ENCODE data around the gene TSPAN9. TPM values are rescaled to one million over a fixed set of nuclear protein-coding genes. Genes with fewer than 3 reads are reported as not detected.

TSPAN9 gene
- total RNA-seq, 2 experiments from 2014 or later, result 0.87 to 1.2 TPM

DNA sequence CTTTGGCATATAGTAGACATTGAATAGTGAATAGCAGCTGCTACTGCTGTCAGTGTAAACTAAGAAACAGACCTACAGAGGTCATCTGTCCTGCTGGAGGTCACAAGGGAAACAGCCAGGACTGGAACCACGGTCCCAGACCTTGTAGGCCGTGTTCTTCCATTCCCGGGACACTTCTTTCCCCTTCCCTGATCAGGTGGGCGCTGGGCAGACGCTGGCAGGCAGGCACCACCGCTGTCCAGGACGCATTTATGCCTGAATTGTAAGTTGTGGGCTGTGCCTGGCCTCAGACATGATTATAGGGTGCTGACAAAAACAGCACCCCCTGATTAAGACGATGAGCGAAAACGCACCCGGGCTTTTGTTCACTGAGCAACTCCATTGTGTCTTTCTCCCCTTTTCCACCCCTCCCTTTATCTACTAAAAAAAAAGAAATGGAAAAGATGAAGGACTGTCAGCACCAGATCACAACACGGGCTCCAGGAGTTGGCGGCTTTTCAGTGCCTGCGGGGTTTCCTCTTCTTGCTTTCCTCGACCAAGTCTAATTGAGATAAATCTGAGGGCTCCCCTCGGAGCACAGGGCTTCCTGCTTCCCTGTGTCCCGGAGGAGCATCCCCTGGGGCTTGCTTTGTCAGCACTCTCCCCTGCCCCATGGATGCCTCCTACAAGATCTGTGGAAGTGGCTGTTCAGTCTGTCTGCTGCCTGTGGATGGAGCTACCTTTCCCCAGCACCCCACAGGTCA lies 80.6 kb downstream of the TSPAN9 start:
- H3K27ac Mint-ChIP-seq, result no peak overlapping the region
- DNase-seq, result no peak
- H3K27me3 Mint-ChIP-seq, result no peaks in the 10 kb centered on the region
- intact Hi-C loops (cut with micrococcal nuclease), result no loop called here
- no peaks in the 10 kb centered on the region for H3K4me1 Mint-ChIP-seq (ENCODE audit: low read depth)
- ChIA-PET POLR2A (no interaction called here), CTCF (no interaction called here)
- no peak overlapping the region for H3K4me3 Mint-ChIP-seq
- no peaks in the 10 kb centered on the region for H3K36me3 Mint-ChIP-seq
- H3K9me3 Mint-ChIP-seq, result no peaks in the 10 kb centered on the region

DNA sequence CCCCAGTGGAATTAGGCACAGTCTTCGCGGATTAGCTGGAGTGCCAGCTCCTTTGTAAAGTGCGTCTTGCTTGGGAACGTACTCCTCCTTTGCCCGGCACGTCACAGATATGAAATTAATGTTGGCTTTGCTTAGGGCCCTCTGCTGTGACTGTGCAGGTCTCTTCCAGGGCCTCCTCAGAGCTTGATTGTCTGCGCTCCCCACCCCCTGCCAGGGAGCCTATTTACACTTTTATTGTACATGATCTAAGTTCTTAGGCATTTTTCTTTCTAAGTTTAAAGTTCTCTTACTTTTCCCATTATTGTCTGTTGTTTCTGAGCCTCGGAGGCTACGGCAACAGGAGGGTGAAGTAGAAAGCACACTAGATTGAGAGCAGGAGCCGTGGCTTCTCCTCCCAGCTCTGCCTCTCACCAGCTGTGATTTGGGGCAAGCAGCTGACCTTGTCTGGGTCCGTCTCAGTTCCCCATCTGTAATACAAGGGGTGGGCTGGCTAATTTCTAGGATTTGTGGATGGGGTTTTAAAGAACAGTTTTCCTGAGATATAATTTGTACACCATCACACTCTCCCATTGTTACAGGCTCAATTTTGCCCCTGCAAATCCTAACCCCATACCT lies 81.8 kb downstream of the TSPAN9 start:
- H3K9me3 Mint-ChIP-seq, result no peaks in the 10 kb centered on the region

DNA sequence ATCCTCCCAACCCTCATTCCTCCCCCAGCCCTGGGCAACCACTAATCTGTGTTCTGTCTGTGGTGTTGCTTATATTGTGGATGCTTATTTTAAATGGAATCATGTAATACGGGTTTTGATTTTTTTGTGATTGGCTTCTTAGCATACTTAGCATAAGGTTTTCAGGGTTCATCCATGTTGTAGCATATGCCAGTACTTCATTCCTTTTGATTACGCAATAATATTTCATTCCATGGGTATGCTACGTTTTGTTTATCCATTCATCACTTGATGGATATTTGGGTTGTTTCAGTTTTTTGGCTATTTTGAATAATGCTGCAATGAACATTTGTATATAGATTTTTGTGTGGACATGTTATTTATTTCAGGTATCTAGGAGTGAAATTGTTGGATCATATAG lies 82.9 kb downstream of the TSPAN9 start:
- H3K27ac Mint-ChIP-seq, result no peak overlapping the region
- POLR2A ChIA-PET, result no interaction called here
- no peak overlapping the region for H3K4me3 Mint-ChIP-seq
- H3K9me3 Mint-ChIP-seq, result no peaks in the 10 kb centered on the region
- no peaks in the 10 kb centered on the region for H3K4me1 Mint-ChIP-seq (ENCODE audit: low read depth)
- peaks cover 2% of the 10 kb centered on the region for H3K27me3 Mint-ChIP-seq
- no peaks in the 10 kb centered on the region for H3K36me3 Mint-ChIP-seq
- DNase-seq, result no peak
- intact Hi-C loops (cut with micrococcal nuclease), result no loop called here
- CTCF ChIA-PET, result no interaction called here

More for the DNA sequence above, 81.8 kb downstream of the TSPAN9 start:
- no peak for DNase-seq
- Mint-ChIP-seq H3K27me3 (no peaks in the 10 kb centered on the region), H3K36me3 (no peaks in the 10 kb centered on the region), H3K27ac (no peak overlapping the region), H3K4me1 (ENCODE audit: low read depth) (no peaks in the 10 kb centered on the region), H3K4me3 (no peak overlapping the region)
- ChIA-PET POLR2A (no interaction called here), CTCF (no interaction called here)
- intact Hi-C loops (cut with micrococcal nuclease), result no loop called here

DNA sequence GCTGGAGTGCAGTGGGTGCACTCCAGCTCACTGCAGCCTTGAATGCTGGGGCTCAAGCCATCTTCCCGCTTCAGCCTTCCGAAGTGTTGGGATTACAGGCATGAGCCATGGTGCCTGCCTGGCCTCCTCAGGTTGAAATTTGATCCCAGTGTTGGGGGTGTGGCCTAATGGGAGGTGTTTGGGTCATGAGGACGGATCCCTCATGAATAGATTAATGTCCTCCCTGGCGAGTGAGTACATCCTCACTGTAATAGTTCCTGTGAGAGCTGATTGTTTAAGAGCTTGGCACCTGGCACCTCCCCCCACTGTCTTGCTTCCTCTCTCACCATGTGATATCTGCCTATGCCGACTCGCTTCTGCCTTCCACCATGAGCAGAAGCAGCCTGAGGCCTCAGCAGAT lies 84.7 kb downstream of the TSPAN9 start:
- H3K36me3 Mint-ChIP-seq, result no peaks in the 10 kb centered on the region
- H3K27ac Mint-ChIP-seq, result no peak overlapping the region
- CTCF ChIA-PET, result no interaction called here
- H3K4me3 Mint-ChIP-seq, result no peak overlapping the region
- peaks cover 2% of the 10 kb centered on the region for H3K27me3 Mint-ChIP-seq
- H3K9me3 Mint-ChIP-seq, result no peaks in the 10 kb centered on the region
- POLR2A ChIA-PET, result interaction anchor here (1.0 kb wide), 1 partner anchor 8 kb away, joined by 3 read pairs; no protein-coding TSS in a partner anchor
- intact Hi-C loops (cut with micrococcal nuclease), result no loop called here
- DNase-seq, result no peak
- no peaks in the 10 kb centered on the region for H3K4me1 Mint-ChIP-seq (ENCODE audit: low read depth)

DNA sequence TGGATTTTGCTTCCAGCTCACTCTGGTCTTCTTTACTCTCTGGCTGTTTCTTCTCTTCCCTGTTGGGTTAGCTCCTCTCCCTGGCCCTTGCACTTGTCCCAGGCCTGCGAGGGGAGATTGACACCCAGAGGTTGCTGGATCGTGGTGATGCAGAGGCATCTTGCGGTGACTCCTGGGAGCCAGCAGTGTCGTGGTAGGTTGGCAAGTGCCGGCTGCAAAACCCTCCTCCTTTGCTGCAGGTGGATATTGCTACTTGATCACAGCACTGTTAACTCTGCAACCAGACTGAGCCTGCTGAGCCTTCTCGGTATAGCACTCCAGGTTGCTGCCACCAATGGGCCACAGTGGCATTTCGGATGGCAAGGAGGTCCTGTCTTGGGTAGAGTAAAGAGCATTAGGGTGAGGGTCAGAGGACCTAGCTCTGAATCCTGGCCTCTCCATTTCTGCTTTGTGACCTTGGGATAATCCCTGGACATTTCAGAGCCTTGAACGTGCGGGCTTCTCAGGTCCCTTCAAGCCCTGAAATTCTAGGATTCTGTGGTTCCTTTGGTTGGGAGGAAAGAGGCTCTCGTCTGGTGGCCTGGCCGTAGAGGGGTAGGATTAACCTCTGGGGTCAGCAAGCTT lies 87.4 kb downstream of the TSPAN9 start:
- peaks cover 11% of the 10 kb centered on the region for H3K27me3 Mint-ChIP-seq
- H3K4me1 Mint-ChIP-seq (ENCODE audit: low read depth), result peaks cover 6% of the 10 kb centered on the region
- no peak for DNase-seq
- H3K27ac Mint-ChIP-seq, result no peak overlapping the region
- no peaks in the 10 kb centered on the region for H3K9me3 Mint-ChIP-seq
- intact Hi-C loops (cut with micrococcal nuclease), result no loop called here
- H3K4me3 Mint-ChIP-seq, result no peak overlapping the region
- POLR2A ChIA-PET, result no interaction called here
- CTCF ChIA-PET, result no interaction called here
- no peaks in the 10 kb centered on the region for H3K36me3 Mint-ChIP-seq

DNA sequence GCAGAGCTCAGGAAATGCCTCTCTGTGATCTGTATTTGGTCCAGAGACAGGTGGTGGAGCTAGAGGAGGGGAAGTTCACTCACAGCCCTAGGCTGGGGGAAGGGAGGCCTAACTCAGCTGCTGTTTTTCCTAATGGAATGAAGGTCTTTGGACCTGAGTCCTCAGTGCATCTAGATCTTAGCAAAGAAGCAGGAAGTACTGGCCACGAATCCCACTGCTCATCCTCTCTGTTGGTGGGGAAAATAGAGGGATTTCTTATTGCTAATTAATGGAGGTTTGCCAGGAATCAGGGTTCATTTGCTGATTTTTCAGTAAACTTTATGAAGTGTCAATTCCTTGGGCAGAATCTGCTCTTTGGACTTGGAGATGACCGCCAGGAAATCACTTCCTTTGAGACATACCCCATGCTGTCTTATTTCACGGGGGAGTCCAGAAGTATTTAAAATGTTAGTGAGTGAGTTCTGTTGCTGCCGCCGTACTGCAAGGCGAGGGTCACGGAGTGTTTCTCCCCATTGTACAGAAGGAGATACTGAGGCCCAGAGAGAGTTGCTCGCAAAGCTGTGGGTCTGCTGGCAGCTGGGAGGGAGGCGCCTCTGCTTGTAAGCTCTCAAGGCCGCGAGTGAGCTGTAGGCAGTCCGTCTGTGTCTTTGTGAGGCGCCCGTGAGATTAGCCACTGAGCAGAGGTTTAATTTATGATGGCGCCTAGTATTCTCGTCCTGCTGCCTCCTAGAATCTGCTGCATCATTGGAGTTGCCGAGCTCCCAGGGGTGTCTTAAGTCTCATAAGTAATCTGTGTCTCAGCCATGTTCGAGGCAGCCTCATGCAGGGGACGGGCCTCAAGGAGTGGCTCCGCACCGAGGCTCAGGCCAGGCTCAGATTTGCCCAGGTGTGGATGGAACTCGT lies 88.2 kb downstream of the TSPAN9 start:
- H3K27ac Mint-ChIP-seq, result no peak overlapping the region
- DNase-seq, result no peak
- peaks cover 6% of the 10 kb centered on the region for H3K4me1 Mint-ChIP-seq (ENCODE audit: low read depth)
- no peaks in the 10 kb centered on the region for H3K36me3 Mint-ChIP-seq
- H3K9me3 Mint-ChIP-seq, result no peaks in the 10 kb centered on the region
- POLR2A ChIA-PET, result no interaction called here
- CTCF ChIA-PET, result no interaction called here
- peaks cover 11% of the 10 kb centered on the region for H3K27me3 Mint-ChIP-seq
- no peak overlapping the region for H3K4me3 Mint-ChIP-seq
- intact Hi-C loops (cut with micrococcal nuclease), result no loop called here

DNA sequence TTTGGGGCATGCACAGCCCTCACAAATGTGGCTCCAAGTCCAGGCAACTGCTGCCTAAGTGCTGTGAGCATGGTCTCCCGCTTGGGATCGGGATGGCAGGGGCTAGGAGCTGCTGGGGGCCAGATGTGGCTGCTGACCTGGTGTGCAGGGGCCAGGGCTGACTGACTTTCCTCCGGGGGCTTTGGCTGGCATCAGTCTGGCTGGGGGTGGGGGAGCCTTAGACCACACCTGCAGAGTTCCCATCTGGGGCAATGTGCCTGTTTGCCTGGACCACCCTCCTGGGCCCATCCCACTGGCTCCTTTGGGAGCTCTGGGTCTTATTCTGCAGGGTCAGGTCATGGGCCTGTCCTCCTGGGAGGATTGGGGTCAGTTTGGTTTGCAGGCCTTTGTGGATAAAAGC lies 90.5 kb downstream of the TSPAN9 start:
- H3K27me3 Mint-ChIP-seq, result peaks cover 15% of the 10 kb centered on the region
- POLR2A ChIA-PET, result no interaction called here
- DNase-seq, result no peak
- H3K27ac Mint-ChIP-seq, result no peak overlapping the region
- H3K4me3 Mint-ChIP-seq, result no peak overlapping the region
- no peaks in the 10 kb centered on the region for H3K9me3 Mint-ChIP-seq
- CTCF ChIA-PET, result interaction anchor here (1.0 to 2.4 kb wide), 4 partner anchors 31 to 108 kb away, joined by 3 to 8 read pairs (median 7); no protein-coding TSS in a partner anchor
- peaks cover 6% of the 10 kb centered on the region for H3K4me1 Mint-ChIP-seq (ENCODE audit: low read depth)
- intact Hi-C loops (cut with micrococcal nuclease), result no loop called here
- no peaks in the 10 kb centered on the region for H3K36me3 Mint-ChIP-seq

DNA sequence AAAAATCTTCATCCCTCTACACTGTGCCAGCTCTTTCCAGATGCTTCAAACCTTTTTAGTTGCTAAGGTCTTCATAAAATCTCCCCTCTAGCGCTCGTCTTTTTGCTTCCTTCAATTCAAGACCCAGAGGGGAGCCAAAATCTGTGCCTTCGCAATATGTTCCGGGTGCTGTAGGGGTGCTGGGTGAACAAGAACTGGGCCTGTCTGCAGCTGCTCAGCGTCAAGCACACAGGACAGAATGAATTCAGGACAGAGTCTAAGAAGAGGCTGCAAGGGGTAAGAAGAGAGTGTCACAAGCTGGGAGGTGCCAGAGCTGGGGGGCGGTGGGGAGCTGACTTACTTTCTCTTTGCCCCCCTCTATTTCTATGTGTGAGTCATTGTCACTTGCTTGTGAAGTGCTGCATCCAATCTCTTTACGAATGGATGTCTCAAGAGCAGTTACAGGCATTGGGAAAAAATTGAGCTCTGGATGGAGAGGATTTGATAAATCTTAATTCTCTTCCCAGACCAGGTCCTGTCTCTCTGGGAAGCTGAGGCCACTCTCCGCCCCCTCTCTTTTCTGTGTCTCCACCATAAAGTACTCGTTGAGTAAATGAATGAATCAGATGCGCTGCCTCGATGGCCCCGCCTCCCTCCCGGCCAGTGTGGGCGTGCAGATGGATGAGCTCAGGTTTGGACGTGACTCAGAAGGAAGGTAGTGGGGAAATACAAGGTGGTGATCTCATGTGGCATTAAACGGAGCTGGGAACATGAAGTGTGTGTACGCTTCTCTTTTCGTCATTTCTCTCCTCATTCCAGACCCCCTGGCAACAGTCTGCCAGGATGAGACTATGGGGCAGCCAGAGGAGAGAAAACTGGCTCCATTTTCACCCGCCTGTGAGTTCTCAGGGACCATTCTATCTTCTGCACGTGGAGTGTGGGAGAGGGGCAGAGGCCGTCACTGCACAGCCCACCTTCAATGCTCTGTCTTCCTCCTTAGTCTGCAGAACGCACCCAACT lies 91.3 kb downstream of the TSPAN9 start:
- intact Hi-C loops (cut with micrococcal nuclease), result no loop called here
- ChIA-PET CTCF (interaction anchor here (0.6 to 2.4 kb wide), 6 partner anchors 32 to 258 kb away, joined by 3 to 8 read pairs (median 5); no protein-coding TSS in a partner anchor), POLR2A (no interaction called here)
- Mint-ChIP-seq H3K4me1 (ENCODE audit: low read depth) (peaks cover 6% of the 10 kb centered on the region), H3K4me3 (no peak overlapping the region), H3K27ac (no peak overlapping the region), H3K27me3 (peaks cover 15% of the 10 kb centered on the region), H3K9me3 (no peaks in the 10 kb centered on the region), H3K36me3 (no peaks in the 10 kb centered on the region)
- peak; percentile 84 for DNase-seq

DNA sequence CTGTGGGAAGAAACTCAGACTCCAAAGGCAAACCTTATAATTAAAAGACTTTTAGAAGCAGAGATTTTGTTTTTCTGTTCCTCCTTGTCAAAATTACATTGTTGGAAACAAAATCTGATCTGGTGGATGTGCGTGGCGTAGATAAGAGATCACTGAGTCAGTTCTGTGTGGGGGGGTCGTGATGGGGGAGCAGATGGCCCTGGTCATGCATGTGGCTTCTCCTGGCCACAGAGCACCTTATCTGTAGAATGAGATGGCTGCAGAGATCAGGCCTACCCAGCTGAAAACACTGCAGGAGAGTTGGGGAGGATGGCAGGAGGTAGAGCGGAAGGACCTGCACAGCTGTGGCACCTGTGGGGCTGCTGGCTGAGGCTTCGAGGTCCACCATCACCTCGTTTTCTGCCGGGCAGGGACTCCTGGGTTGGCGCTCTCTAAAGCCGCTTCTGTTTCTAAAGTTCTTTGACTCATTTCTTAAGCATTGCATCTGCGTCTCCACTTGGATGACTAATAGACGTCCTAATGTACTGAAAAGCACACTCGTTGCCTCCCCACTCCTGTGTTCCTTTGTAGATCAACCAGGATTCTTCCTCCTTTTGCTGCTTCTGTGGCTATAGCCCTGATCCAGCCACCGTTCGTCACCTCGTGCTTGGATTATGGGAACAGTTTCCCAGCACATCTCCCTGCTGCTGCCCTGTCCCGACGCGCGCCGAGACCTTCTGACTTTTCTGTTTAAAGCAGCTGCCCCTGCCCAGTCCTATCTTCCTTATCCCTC lies 93.4 kb downstream of the TSPAN9 start:
- Mint-ChIP-seq H3K36me3 (no peaks in the 10 kb centered on the region), H3K4me3 (no peak overlapping the region), H3K27ac (no peak overlapping the region), H3K4me1 (ENCODE audit: low read depth) (peaks cover 6% of the 10 kb centered on the region), H3K27me3 (peaks cover 15% of the 10 kb centered on the region), H3K9me3 (no peaks in the 10 kb centered on the region)
- intact Hi-C loops (cut with micrococcal nuclease), result no loop called here
- no peak for DNase-seq
- ChIA-PET CTCF (no interaction called here), POLR2A (no interaction called here)

DNA sequence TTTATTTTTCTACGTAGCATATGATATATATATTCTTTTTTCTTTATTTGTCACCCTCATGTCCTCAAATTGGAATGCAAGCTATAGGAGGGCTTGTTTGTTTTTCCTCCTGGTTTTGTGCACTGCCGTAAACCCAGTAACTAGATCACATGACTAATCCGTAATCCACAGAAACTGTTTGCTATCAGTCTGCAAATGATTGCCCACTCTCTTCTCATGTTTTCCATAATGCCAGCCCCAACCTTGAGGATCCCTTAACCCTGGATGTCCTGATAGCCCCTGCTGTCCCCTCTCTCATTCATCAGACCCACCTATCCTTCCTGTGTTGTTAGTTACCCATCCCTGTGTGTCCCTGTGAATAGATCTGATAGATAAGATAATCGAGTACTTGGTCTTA lies 94.0 kb downstream of the TSPAN9 start:
- peaks cover 15% of the 10 kb centered on the region for H3K27me3 Mint-ChIP-seq
- no peaks in the 10 kb centered on the region for H3K9me3 Mint-ChIP-seq
- no peaks in the 10 kb centered on the region for H3K36me3 Mint-ChIP-seq
- POLR2A ChIA-PET, result no interaction called here
- peaks cover 6% of the 10 kb centered on the region for H3K4me1 Mint-ChIP-seq (ENCODE audit: low read depth)
- intact Hi-C loops (cut with micrococcal nuclease), result no loop called here
- no peak overlapping the region for H3K27ac Mint-ChIP-seq
- H3K4me3 Mint-ChIP-seq, result no peak overlapping the region
- DNase-seq, result no peak
- CTCF ChIA-PET, result no interaction called here
